GM19025 (cell line): ENCODE measurements around the gene CADM2.

Experiments
- ATAC-seq: cut with Tn5 transposase; IDR thresholded peaks from one replicate; pipeline ENCODE4 v1.9.1; 2021; ENCODE audit warnings: mild to moderate bottlenecking, low read depth, moderate library complexity; ENCODE audit not compliant: unreplicated experiment

The CADM2 gene

GRCh38 chr3:85171976-85172375 lies 213.2 kb downstream of the CADM2 start:
- no peak for ATAC-seq

GRCh38 chr3:85176799-85177198 lies 218.0 kb downstream of the CADM2 start:
- ATAC-seq: no peak

DNA sequence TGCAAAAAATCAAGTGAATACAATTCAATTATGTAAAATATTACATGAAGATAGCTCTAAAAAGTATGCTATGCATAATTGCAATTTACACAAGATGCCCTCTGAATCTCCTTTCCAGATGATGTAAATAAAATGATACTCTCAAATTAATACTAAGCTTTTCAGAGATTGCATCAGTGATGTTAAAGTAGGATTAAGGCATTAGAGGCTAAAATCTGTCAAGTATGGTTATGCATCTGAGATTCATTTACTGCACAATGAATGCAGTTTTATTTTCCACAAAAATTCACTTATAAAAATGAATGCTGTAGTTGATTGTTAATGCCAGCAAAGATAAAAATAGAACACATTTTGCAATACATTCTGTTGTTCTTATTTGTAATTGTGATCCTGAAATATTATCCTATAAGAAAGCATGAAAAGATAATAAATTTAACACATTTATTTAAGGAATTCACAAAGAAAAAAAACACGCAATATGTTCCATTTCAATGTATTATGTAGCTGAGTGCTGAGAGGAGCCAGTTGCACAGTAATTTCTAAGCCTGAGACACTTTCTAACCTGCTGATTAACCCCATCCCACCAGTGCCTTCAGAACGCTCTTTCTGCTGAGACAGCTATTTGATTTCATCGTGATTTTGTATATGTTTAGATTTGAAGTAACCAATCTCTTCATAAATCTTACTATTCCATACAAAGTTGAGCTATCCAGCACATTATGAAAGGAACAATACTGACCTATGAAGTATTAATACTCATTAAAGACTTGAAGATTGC lies 224.4 kb downstream of the CADM2 start:
- ATAC-seq: no peak

- no peak for ATAC-seq
Observed at GRCh38 chr3:85185495-85185894, 226.7 kb downstream of the CADM2 start.

GRCh38 chr3:85189731-85190130 lies 230.9 kb downstream of the CADM2 start:
- no peak for ATAC-seq

- no peak for ATAC-seq
Observed at GRCh38 chr3:85193565-85193964, 234.8 kb downstream of the CADM2 start.

DNA sequence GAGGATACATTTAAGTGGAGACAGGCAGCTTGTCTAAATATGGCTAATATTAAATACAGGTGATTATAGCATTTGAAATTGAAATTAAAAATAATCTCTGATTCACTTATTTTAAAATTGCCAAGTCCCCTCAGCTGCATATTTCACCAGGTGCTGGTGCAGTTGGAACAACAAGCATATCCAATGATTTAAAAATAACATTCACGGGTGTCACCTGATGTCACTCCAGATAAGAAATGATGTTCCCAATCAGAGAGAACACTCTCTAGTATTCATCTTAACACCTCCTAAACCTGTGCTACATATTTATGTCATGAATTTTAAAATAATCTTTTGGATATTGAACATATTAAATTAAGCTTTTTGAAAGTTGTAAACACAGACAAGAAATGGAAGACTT lies 249.9 kb downstream of the CADM2 start:
- no peak for ATAC-seq

GRCh38 chr3:85210540-85210939 lies 251.8 kb downstream of the CADM2 start:
- ATAC-seq: no peak

GRCh38 chr3:85228966-85229365 lies 270.2 kb downstream of the CADM2 start:
- ATAC-seq: no peak

DNA sequence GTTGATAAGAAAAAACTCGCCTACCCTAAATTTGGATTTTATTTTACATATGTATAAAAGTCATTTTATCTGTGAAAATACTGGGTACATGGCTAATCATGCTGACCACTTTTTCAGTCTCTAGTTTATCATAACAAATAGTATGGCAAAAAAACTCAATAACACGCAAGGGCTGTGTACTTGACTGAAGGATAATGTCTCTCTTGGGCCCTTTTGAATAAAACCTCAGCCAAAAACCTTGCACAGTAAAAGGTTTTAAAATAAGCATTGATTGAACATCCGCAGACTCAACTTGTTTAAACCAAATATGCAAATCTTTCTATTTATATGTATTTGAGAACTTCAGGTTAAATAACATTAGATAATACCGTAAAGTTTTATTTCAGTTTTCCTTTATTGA lies 285.3 kb downstream of the CADM2 start:
- ATAC-seq: no peak

DNA sequence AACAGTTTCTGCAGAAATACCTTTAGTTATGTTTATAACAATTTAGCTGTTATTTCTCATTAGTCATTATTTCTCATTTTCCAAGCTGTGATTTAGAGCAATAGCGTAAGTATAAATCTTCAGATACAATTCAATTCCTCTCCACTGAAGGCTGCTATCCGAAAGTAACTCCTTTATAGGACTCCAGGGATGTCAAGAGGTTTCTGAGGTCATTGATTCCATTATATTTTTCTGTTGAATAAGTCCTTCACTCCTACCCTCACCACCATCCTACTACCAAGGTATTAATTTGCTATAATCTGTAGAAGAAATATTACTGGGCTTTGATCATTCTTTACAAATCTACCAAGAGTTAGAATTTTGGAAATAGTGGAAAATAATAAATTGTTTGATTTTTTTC lies 285.7 kb downstream of the CADM2 start:
- no peak for ATAC-seq

DNA sequence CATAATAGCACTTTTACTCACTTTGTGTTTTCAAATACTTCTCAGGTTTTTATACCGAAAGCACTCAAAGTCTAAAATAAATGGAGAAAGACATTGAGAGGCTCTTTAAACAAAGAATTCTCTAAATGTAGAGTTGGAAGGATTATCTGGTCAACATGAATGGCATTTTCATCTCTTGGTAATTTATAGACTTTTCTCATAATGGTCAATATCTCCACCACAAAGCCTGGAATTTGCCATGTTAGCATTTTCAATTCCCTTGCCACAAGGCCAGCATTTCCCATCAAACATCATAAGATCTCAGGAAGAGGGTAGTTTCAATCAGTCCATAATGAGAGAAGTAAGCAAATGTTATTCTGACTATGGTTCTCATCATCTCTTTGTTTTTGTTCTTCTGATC lies 293.0 kb downstream of the CADM2 start:
- ATAC-seq: no peak

- no peak for ATAC-seq
Observed at GRCh38 chr3:85252686-85253085, 293.9 kb downstream of the CADM2 start.

GRCh38 chr3:85254738-85255137 lies 295.9 kb downstream of the CADM2 start:
- ATAC-seq: no peak

GRCh38 chr3:85255949-85256348 lies 297.2 kb downstream of the CADM2 start:
- ATAC-seq: no peak

GRCh38 chr3:85258326-85258725 lies 299.5 kb downstream of the CADM2 start:
- ATAC-seq: no peak

GRCh38 chr3:85258819-85259218 lies 300.0 kb downstream of the CADM2 start:
- no peak for ATAC-seq

DNA sequence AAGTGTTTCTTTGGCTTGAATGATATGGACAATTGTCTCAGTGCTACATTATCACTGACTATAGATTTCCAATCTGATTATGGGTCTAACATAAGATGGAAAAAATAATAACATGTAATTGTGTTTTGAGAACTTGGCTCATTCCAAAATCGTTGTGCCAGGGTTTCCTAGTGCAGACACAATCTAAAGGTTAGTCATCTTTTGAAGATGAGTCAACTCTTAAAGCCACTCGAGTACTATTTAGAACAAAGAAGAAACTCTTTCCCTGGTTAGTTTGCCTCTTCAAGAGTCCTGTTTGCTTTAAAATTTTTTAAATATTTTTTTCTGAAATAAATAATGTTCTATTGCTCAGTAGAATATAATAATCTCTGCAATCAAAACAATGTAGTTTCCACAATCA lies 301.0 kb downstream of the CADM2 start:
- no peak for ATAC-seq

GRCh38 chr3:85264381-85264780 lies 305.6 kb downstream of the CADM2 start:
- ATAC-seq: no peak

GRCh38 chr3:85270488-85270887 lies 311.7 kb downstream of the CADM2 start:
- no peak for ATAC-seq

DNA sequence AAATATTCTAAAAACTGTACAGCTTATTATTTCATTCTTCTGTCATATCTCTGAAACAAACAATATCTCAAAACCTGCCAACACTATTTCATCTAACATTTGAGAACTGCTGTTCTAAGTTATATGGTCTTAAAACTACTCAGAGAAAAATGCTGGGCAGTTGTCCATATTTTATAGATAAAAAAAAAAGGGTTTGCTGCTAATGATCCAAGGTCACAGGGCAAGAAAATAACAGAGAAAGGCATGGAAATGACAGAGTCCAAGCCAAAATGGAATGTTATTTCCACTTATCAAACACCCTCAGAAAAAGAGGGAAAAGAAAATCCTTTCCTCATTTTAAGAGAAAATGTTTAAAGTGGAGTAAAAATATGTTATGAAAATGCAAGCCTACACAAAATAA lies 313.1 kb downstream of the CADM2 start:
- no peak for ATAC-seq

GRCh38 chr3:85288257-85288656 lies 329.5 kb downstream of the CADM2 start:
- ATAC-seq: no peak

GRCh38 chr3:85297291-85297690 lies 338.5 kb downstream of the CADM2 start:
- no peak for ATAC-seq
